Nephron progenitor cell (in vitro differentiated cells): ENCODE results near the gene KIF16B.

Experiments used
- DNase-seq: peaks from one replicate; pipeline ENCODE4 v3.0.0; 2021
- H3K27ac Mint-ChIP-seq: 2 replicates; pipeline ENCODE4 v1.8.0; 2021; ENCODE audit warnings: mild to moderate bottlenecking, moderate library complexity, mixed read lengths
- H3K27me3 Mint-ChIP-seq: 2 replicates; pipeline ENCODE4 v1.8.0; 2021; ENCODE audit warnings: mild to moderate bottlenecking, low read depth, mixed read lengths; ENCODE audit not compliant: poor library complexity
- H3K36me3 Mint-ChIP-seq: 2 replicates; pipeline ENCODE4 v1.8.0; 2021; ENCODE audit warnings: low read depth, mixed read lengths
- H3K4me1 Mint-ChIP-seq: 2 replicates; pipeline ENCODE4 v1.8.0; 2021; ENCODE audit warnings: mixed read lengths
- H3K4me3 Mint-ChIP-seq: 2 replicates; pipeline ENCODE4 v1.8.0; 2021; ENCODE audit warnings: mild to moderate bottlenecking, moderate library complexity, mixed read lengths
- H3K9me3 Mint-ChIP-seq: 2 replicates; pipeline ENCODE4 v1.8.0; 2021; ENCODE audit warnings: mild to moderate bottlenecking, moderate library complexity, mixed read lengths
- TF ChIP-seq, protein P1 (sequence below): fragments of 200-600 bp; sonication (generic); IDR thresholded peaks from 2 replicates; pipeline ENCODE4 v1.5.0; 2021; ENCODE audit warnings: antibody characterized with exemption

KIF16B gene

DNA sequence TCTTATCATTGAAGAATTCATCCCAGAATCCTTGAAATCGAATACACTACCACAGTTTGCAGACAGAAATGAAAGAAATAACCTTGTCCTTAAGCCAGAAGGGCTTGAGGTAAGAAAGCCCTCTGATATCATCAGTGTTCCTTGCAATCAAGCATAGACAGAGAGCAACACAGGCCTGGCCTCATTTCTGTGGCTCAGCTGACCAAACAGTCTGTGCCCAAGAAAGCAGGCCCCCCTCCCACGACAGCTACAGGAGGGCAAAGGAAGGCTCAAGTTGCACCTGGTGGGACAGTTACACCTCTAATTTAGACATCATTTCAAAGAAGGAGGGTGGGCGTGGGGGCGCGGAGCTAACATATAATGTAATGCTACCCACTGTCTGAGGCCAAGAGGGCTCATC lies 21.6 kb downstream of the KIF16B start:
- peaks cover 22% of the 10 kb centered on the region for H3K9me3 Mint-ChIP-seq
- H3K36me3 Mint-ChIP-seq, result peaks cover 15% of the 10 kb centered on the region
- H3K27me3 Mint-ChIP-seq, result peaks cover 3% of the 10 kb centered on the region
- H3K4me1 Mint-ChIP-seq, result peaks cover 53% of the 10 kb centered on the region
- TF ChIP-seq, protein P1, sequence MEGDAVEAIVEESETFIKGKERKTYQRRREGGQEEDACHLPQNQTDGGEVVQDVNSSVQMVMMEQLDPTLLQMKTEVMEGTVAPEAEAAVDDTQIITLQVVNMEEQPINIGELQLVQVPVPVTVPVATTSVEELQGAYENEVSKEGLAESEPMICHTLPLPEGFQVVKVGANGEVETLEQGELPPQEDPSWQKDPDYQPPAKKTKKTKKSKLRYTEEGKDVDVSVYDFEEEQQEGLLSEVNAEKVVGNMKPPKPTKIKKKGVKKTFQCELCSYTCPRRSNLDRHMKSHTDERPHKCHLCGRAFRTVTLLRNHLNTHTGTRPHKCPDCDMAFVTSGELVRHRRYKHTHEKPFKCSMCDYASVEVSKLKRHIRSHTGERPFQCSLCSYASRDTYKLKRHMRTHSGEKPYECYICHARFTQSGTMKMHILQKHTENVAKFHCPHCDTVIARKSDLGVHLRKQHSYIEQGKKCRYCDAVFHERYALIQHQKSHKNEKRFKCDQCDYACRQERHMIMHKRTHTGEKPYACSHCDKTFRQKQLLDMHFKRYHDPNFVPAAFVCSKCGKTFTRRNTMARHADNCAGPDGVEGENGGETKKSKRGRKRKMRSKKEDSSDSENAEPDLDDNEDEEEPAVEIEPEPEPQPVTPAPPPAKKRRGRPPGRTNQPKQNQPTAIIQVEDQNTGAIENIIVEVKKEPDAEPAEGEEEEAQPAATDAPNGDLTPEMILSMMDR, result no peak
- no peak overlapping the region for H3K4me3 Mint-ChIP-seq
- DNase-seq, result no peak
- H3K27ac Mint-ChIP-seq, result peak overlapping the region; percentile 94

DNA sequence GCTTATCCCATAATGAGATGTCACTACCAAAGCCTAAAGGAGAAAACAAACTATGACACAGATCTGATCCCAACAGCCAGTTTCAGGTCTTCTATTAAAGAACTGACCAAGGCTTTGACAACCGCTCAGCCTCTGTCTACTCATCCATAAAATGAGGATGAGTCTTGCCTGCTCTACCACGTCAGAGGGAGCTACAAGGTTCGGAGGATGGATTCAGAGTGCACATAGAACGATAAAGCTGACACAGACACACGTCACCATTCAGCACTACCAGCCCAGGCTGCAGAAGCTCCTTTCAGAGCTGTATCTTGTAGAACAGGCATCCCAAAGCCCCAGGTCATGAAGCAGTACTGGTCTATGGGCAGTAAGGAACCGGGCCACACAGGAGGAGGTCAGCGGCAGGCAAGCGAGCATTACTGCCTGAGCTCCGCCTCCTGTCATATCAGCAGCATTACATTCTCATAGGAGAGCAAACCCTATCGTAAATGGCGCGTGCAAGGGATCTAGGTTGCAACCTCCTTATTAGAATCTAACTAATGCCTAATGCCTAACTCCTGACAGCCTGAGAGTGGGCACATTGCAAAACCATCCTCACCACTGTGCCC lies 25.1 kb downstream of the KIF16B start:
- TF ChIP-seq, protein P1, result no peak
- H3K9me3 Mint-ChIP-seq, result peaks cover 11% of the 10 kb centered on the region
- H3K4me3 Mint-ChIP-seq, result no peak overlapping the region
- peaks cover 8% of the 10 kb centered on the region for H3K36me3 Mint-ChIP-seq
- no peak for DNase-seq
- peaks cover 30% of the 10 kb centered on the region for H3K4me1 Mint-ChIP-seq
- H3K27ac Mint-ChIP-seq, result no peak overlapping the region
- peaks cover 3% of the 10 kb centered on the region for H3K27me3 Mint-ChIP-seq

GRCh38 chr20:16544949-16545348 lies 28.3 kb downstream of the KIF16B start:
- TF ChIP-seq, protein P1, result no peak

GRCh38 chr20:16542477-16542876 lies 30.8 kb downstream of the KIF16B start:
- Mint-ChIP-seq H3K4me3 (no peak overlapping the region), H3K4me1 (peaks cover 3% of the 10 kb centered on the region), H3K36me3 (peaks cover 6% of the 10 kb centered on the region), H3K9me3 (no peaks in the 10 kb centered on the region), H3K27ac (no peak overlapping the region), H3K27me3 (no peaks in the 10 kb centered on the region)
- TF ChIP-seq, protein P1, result no peak
- no peak for DNase-seq

More at GRCh38 chr20:16544949-16545348, 28.3 kb downstream of the KIF16B start:
- Mint-ChIP-seq H3K36me3 (no peaks in the 10 kb centered on the region), H3K9me3 (no peaks in the 10 kb centered on the region), H3K4me1 (peaks cover 13% of the 10 kb centered on the region), H3K27me3 (no peaks in the 10 kb centered on the region), H3K4me3 (no peak overlapping the region), H3K27ac (peak overlapping the region; percentile 61)
- DNase-seq, result no peak

DNA sequence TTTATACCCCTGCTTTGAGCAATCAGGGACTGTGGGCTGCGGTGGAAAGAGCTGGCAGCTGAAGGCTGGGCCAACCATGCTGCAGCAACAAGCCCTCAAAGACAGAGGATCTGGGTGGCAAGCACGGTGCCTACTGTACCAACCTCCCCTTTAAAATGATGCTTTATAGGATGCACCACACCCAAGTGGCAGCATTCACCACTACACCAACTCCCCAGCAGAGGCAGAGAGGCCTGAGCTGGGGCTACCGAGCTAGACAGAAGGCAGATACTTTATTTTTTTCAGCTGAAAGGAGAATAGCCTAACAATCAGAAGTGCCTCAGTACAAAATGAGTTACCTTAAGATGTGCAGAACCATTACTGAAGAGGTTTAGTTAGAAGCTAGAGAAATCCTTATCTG lies 31.4 kb downstream of the KIF16B start:
- TF ChIP-seq, protein P1, result no peak
- DNase-seq, result no peak
- Mint-ChIP-seq H3K36me3 (peaks cover 6% of the 10 kb centered on the region), H3K9me3 (no peaks in the 10 kb centered on the region), H3K27ac (no peak overlapping the region), H3K27me3 (no peaks in the 10 kb centered on the region), H3K4me3 (no peak overlapping the region), H3K4me1 (no peaks in the 10 kb centered on the region)

- Mint-ChIP-seq H3K4me3 (no peak overlapping the region), H3K27ac (no peak overlapping the region), H3K36me3 (peaks cover 6% of the 10 kb centered on the region), H3K27me3 (no peaks in the 10 kb centered on the region), H3K4me1 (no peaks in the 10 kb centered on the region), H3K9me3 (no peaks in the 10 kb centered on the region)
- no peak for DNase-seq
- TF ChIP-seq, protein P1, result no peak
Observed at GRCh38 chr20:16541226-16541625, 32.0 kb downstream of the KIF16B start.
